Panc1 (cell line): ENCODE data around the gene FBRS.

ENCODE experiments used
- POLR2AphosphoS5 ChIP-seq: IDR thresholded peaks from 2 replicates; pipeline ENCODE4 v1.6.1; 2012; ENCODE audit warnings: mild to moderate bottlenecking, low read depth, low read length, moderate library complexity
- TCF7L2 ChIP-seq: IDR thresholded peaks from 2 replicates; pipeline ENCODE4 v1.6.1; 2011; ENCODE audit warnings: mild to moderate bottlenecking, low read depth, low read length, inconsistent platforms
- TF ChIP-seq, protein P1 (sequence below): fragments of 450-650 bp; IDR thresholded peaks from 2 replicates; pipeline ENCODE4 v1.5.1; 2017; ENCODE audit warnings: mild to moderate bottlenecking
- TF ChIP-seq, protein P2 (sequence below), 2 experiments: IDR thresholded peaks; 2 replicates each; pipeline ENCODE4 v1.6.1; 2011 to 2012; ENCODE audit warnings: low read depth in 2 of 2, control low read depth in 1 of 2, low read length in 1 of 2, mild to moderate bottlenecking in 1 of 2, moderate library complexity in 1 of 2; ENCODE audit not compliant: insufficient read depth in 1 of 2

DNA sequence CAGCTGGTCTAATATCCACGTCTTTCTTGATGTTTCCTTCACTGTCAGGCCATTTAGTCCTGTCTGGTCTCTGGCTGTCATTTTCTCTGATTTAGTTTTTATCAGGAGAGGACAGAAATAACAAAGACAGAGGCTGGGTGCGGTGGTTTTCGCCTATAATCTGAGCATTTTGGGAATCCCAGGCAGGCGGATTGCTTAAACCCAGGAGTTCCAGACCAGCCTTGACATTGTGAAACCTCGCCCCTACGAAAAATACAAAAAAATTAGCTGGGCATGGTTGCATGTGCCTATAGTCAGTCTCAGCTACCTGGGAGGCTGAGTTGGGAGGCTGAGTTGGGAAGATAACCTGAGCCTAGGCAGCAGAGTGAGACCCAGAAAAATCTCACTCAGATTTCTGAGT lies 47.8 kb downstream of the FBRS start:
- TF ChIP-seq, protein P1, sequence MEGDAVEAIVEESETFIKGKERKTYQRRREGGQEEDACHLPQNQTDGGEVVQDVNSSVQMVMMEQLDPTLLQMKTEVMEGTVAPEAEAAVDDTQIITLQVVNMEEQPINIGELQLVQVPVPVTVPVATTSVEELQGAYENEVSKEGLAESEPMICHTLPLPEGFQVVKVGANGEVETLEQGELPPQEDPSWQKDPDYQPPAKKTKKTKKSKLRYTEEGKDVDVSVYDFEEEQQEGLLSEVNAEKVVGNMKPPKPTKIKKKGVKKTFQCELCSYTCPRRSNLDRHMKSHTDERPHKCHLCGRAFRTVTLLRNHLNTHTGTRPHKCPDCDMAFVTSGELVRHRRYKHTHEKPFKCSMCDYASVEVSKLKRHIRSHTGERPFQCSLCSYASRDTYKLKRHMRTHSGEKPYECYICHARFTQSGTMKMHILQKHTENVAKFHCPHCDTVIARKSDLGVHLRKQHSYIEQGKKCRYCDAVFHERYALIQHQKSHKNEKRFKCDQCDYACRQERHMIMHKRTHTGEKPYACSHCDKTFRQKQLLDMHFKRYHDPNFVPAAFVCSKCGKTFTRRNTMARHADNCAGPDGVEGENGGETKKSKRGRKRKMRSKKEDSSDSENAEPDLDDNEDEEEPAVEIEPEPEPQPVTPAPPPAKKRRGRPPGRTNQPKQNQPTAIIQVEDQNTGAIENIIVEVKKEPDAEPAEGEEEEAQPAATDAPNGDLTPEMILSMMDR, result no peak
- no peak for TF ChIP-seq POLR2AphosphoS5
- TF ChIP-seq, protein P2, sequence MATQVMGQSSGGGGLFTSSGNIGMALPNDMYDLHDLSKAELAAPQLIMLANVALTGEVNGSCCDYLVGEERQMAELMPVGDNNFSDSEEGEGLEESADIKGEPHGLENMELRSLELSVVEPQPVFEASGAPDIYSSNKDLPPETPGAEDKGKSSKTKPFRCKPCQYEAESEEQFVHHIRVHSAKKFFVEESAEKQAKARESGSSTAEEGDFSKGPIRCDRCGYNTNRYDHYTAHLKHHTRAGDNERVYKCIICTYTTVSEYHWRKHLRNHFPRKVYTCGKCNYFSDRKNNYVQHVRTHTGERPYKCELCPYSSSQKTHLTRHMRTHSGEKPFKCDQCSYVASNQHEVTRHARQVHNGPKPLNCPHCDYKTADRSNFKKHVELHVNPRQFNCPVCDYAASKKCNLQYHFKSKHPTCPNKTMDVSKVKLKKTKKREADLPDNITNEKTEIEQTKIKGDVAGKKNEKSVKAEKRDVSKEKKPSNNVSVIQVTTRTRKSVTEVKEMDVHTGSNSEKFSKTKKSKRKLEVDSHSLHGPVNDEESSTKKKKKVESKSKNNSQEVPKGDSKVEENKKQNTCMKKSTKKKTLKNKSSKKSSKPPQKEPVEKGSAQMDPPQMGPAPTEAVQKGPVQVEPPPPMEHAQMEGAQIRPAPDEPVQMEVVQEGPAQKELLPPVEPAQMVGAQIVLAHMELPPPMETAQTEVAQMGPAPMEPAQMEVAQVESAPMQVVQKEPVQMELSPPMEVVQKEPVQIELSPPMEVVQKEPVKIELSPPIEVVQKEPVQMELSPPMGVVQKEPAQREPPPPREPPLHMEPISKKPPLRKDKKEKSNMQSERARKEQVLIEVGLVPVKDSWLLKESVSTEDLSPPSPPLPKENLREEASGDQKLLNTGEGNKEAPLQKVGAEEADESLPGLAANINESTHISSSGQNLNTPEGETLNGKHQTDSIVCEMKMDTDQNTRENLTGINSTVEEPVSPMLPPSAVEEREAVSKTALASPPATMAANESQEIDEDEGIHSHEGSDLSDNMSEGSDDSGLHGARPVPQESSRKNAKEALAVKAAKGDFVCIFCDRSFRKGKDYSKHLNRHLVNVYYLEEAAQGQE (IDR thresholded peaks at IDR 0.05; ENCODE audit: insufficient read depth in 1 of 2, low read depth in 2 of 2, low read length in 1 of 2), result no peak
- no peak for TF ChIP-seq TCF7L2
